Measurements from ENCODE around the gene DUS1L. TPM values are rescaled to one million over a fixed set of nuclear protein-coding genes. Genes with fewer than 3 reads are reported as not detected.

Gene DUS1L
- polyA plus RNA-seq, 1 of the 3 experiments (the other 2 are of a cell fraction), result 163 TPM

- no peaks in the 10 kb centered on the region for H3F3A ChIP-seq (replicated peaks; ENCODE audit: insufficient read depth)
- no peak overlapping the region for H3K4me2 ChIP-seq
- no peak overlapping the region for H3K27ac ChIP-seq (ENCODE audit: low read depth in 2 of 2, low read length in 1 of 2)
- H3K9me3 ChIP-seq, result no peaks in the 10 kb centered on the region
- no peak for TF ChIP-seq TEAD4 (IDR thresholded peaks at IDR 0.05; ENCODE audit: borderline replicate concordance, insufficient read depth)
- TF ChIP-seq MXI1 (IDR thresholded peaks at IDR 0.05; ENCODE audit: low read depth, low read length), result no peak
- TF ChIP-seq USF1 (IDR thresholded peaks at IDR 0.05; ENCODE audit: borderline replicate concordance, low read depth), result no peak
- TF ChIP-seq EZH2phosphoT487 (IDR thresholded peaks at IDR 0.05; ENCODE audit: borderline replicate concordance, low read depth), result no peak
- TF ChIP-seq TCF12 (IDR thresholded peaks at IDR 0.05), result no peak
- TF ChIP-seq PBX3 (IDR thresholded peaks at IDR 0.05), result no peak
- no peak for TF ChIP-seq POLR2AphosphoS5 (IDR thresholded peaks at IDR 0.05; ENCODE audit: low read depth, low read length)
- no peak for TF ChIP-seq REST (IDR thresholded peaks at IDR 0.05; ENCODE audit: low read depth, low read length)
- no peak for TF ChIP-seq FOXJ3 (CRISPR knock-in tag; IDR thresholded peaks at IDR 0.05)
- TF ChIP-seq CTCF (IDR thresholded peaks at IDR 0.05), result no peak
- no peak for TF ChIP-seq RCOR1 (IDR thresholded peaks at IDR 0.05; ENCODE audit: low read length)
- no peak for TF ChIP-seq GABPA (IDR thresholded peaks at IDR 0.05; ENCODE audit: low read depth)
- no peak for TF ChIP-seq MAX (IDR thresholded peaks at IDR 0.05; ENCODE audit: low read depth)
- POLR2A ChIA-PET, result interaction anchor here (1.0 to 1.8 kb wide), 2 partner anchors 8 to 14 kb away, joined by 4 to 5 read pairs; no protein-coding TSS in a partner anchor
- DNase-seq, result no peak
- H3K79me2 ChIP-seq (ENCODE audit: insufficient read depth), result peaks cover 13% of the 10 kb centered on the region; the same call in 1 of the 2 replicates
- 95% methylated on average over 23 of the region's 29 CpGs for WGBS (ENCODE audit: low lambda C conversion rate)
- H3K36me3 ChIP-seq (replicated peaks in 1 of 2; ENCODE audit: control insufficient read depth in 1 of 2, insufficient read depth in 2 of 2, low read length in 1 of 2), result peaks cover 38 to 94% of the 10 kb centered on the region in 2 experiments
- H3K27me3 ChIP-seq (ENCODE audit: insufficient read depth), result no peaks in the 10 kb centered on the region
- no peaks in the 10 kb centered on the region; a peak in 1 of 4 replicates for H3K4me1 ChIP-seq (ENCODE audit: control insufficient read depth in 1 of 2, insufficient read depth in 2 of 2, low read depth in 1 of 2, low read length in 1 of 2)
- no peaks in the 10 kb centered on the region for H3K9me2 ChIP-seq
- no peak overlapping the region for H3K4me3 ChIP-seq (ENCODE audit: low read depth in 2 of 2, low read length in 1 of 2)
- H2AFZ ChIP-seq (ENCODE audit: low read depth), result no peak overlapping the region
- no peak overlapping the region for H3K9ac ChIP-seq
- peaks cover 8% of the 10 kb centered on the region for H4K20me1 ChIP-seq (ENCODE audit: insufficient read depth)
- CTCF ChIA-PET, result interaction anchor here (1.4 to 4.3 kb wide), 3 partner anchors 8 to 71 kb away, joined by 4 to 22 read pairs (median 5); partner anchors contain the start of gene FASN
Measured at GRCh38 chr17:82090549-82091263, 25.1 kb upstream of the DUS1L start.
